HEK293T (cell line): Measurements from ENCODE around the gene FBXW5.

Experiments used
- BHLHE40 ChIP-seq: fragments of 450-650 bp; IDR thresholded peaks from 2 replicates; pipeline ENCODE4 v1.6.1; 2016; ENCODE audit warnings: mild to moderate bottlenecking, moderate library complexity, borderline replicate concordance
- CTBP1 ChIP-seq: fragments of 450-650 bp; IDR thresholded peaks from 2 replicates; pipeline ENCODE4 v1.6.1; 2016; ENCODE audit warnings: borderline replicate concordance
- ELF4 ChIP-seq: fragments of 450-650 bp; IDR thresholded peaks from 2 replicates; pipeline ENCODE4 v1.6.1; 2017; ENCODE audit warnings: antibody characterized with exemption
- L3MBTL2 ChIP-seq: fragments of 450-650 bp; conservative IDR thresholded peaks from 2 replicates; pipeline ENCODE4 v1.6.1; 2016; ENCODE audit warnings: mild to moderate bottlenecking
- NFRKB ChIP-seq: fragments of 450-650 bp; IDR thresholded peaks from 2 replicates; pipeline ENCODE4 v1.6.1; 2016; ENCODE audit warnings: mild to moderate bottlenecking, moderate library complexity
- SP1 ChIP-seq: fragments of 450-650 bp; IDR thresholded peaks from 2 replicates; pipeline ENCODE4 v1.6.1; 2017
- SUZ12 ChIP-seq: fragments of 450-650 bp; IDR thresholded peaks from 2 replicates; pipeline ENCODE4 v1.6.1; 2016; ENCODE audit warnings: mild to moderate bottlenecking
- TARDBP ChIP-seq: fragments of 450-650 bp; IDR thresholded peaks from 2 replicates; pipeline ENCODE4 v1.6.1; 2016
- TF ChIP-seq, protein P1 (sequence below): fragments of 450-650 bp; IDR thresholded peaks from 2 replicates; pipeline ENCODE4 v1.6.1; 2016

DNA sequence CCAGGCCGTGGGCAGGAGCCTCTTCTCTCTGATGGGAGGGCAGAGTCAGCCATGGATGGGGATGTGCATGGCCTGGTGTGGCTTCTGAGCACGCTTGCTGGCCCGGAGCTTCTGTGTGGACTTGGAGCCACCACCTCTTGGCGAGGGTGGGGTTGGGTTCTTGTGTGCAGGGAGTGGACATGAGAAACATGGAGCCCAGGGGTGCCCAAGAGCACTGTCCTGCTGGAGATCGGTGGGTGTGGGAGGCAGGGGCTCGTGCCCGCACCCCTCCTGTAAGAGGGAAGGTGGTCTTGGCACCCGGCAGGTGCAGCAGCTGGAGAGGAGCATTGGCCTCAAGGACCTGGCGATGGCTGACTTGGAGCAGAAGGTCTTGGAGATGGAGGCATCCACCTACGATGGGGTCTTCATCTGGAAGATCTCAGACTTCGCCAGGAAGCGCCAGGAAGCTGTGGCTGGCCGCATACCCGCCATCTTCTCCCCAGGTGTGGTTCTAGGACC is 23.8 kb downstream of the FBXW5 start:
- TF ChIP-seq SUZ12 (no peak), ELF4 (no peak), SP1 (no peak), TARDBP (no peak), CTBP1 (no peak), BHLHE40 (no peak), NFRKB (no peak), L3MBTL2 (no peak)
- TF ChIP-seq, protein P1, sequence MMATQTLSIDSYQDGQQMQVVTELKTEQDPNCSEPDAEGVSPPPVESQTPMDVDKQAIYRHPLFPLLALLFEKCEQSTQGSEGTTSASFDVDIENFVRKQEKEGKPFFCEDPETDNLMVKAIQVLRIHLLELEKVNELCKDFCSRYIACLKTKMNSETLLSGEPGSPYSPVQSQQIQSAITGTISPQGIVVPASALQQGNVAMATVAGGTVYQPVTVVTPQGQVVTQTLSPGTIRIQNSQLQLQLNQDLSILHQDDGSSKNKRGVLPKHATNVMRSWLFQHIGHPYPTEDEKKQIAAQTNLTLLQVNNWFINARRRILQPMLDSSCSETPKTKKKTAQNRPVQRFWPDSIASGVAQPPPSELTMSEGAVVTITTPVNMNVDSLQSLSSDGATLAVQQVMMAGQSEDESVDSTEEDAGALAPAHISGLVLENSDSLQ: no peak
